Measurements from ENCODE around the gene JAG2.
A peak's percentile ranks its signal among the peaks of the same experiment; 100 is the strongest.

Gene JAG2

DNA sequence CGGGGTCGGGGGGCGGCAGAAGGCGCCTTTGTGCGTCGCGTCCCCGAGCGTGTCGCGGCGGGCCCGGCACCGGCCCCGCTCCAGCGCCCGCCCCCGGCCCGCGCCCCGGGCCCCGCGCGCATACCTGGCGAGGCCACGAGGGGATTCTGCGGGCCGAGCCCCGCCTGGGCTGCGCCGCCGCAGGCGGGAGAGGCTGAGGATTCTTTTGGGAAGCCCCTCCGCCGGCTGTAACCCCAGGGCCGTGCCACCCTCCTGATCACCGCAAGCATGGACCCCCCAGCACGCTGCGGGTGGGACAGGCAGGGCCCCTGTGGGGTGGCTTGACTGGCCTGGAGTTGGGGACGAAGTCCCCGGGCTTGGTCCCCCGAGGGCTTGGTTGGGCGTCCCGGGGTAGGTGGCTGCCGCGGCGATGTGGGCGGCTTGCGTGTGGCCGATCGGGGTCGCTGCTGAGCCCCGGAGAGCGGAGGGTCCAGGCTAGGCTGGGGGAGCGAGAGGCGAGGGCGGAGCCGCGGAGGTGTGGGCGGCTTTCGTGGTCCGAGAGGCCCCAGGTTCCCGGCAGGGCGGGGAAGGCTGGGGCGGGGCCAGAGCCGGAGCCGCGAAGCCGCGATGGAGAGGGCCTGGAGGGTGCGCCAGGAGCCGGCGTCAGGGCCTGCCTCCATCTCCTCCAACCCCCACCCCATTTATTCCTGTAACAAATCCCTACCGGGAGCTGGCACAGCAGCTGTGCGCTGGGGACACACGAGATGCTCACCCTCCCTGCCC lies 75.0 kb downstream of the JAG2 start:
- DNase-seq (ENCODE audit: low read depth in 1 of 2, low spot score in 1 of 2) = peak; percentile 29 to 68

DNA sequence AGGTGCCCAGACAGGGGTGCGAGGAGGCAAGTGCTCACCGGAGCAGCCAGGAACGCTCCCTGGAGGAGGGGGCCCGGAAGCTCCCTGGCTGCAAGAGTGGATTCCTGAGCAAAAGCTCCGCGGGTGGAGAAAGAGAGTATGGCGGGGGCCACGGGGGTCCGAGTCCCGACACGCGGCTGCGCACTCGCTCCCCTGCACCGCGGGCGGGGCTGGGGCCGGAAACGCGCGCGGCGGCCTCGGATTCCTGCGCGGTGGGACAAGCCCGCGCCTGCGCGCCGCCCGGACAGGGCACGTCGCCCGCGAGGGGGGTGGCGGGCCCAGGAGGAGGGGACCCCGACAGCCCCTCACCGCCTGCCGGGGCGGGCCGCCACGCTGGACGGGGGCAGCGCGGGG lies 75.5 kb downstream of the JAG2 start:
- peak; percentile 43 to 59 for DNase-seq (ENCODE audit: low read depth in 1 of 2, low spot score in 1 of 2)

DNA sequence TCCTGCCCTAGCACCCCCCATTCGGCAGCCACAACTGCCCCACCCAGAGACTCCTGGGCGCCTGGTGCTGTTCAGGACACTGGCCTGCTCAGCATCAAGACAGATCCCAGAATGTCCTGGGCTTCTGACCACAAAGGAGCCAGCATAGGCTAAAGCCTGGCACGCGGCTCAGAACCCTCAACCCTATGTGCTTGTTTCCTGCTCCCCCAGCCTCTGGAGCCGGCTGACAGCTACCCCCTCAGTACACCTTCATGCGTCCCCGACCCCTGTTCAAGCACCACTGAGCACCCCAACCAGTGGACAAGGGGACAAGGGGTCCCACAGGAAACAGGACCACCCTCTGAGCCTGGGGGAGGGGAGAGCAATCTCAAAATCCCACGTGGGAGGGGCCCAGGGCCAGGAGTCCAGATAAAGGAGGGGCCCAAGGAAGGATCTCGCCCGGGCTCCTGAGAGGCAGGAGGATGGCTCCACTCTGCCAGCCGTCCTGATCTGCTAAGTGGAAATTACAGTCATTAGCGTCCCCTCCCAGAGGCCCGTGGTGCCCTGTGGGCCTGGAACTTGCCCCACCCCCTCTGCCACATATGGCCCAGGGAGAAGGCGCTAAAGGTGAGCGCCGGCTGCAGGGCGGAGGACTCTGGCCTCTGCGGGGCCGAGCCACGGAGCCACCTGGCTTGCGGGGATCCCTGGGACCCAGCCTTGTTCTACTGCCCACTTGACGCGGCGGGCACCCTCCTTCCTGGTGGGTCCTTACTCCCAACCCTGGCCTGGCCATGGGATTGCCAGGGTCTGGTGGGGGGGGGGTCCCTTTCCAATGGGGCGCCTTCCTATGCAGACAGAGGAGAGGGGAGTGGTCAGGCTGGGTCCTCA lies 76.2 kb downstream of the JAG2 start:
- DNase-seq (ENCODE audit: low read depth in 1 of 2, low spot score in 1 of 2) = no peak

DNA sequence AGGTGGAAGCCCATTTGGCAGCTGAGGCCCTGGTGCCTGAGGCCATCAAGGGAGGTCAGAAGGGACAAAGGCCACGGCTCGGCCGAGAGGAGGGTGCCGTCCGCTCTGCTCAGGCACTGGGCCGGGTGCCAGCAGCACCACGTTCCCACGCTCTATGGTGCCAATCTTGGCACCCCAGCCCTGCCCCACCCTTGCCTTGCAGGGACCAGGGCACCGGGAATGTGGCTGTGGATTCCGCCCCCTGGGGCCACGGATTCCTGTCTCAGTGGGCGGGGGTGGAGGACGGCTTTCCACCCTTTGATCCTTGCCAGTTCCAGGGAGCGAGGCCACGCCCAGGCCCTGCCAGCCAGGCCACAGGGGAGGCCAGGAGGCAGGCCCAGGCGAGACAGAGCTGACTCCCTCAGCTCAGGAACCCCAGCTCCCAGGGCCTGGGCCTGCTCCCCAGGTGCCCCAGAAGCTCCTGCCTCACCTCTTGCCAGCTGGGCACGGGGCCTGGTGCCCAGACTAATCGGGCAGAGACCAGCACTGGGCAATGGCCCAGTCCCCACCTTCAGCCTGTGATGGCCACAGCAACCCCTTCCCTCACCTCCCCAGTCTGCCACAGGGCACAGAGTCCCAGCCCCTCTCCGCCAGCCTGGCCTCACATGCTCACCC lies 76.9 kb downstream of the JAG2 start:
- no peak for DNase-seq (ENCODE audit: low read depth in 1 of 2, low spot score in 1 of 2)

DNA sequence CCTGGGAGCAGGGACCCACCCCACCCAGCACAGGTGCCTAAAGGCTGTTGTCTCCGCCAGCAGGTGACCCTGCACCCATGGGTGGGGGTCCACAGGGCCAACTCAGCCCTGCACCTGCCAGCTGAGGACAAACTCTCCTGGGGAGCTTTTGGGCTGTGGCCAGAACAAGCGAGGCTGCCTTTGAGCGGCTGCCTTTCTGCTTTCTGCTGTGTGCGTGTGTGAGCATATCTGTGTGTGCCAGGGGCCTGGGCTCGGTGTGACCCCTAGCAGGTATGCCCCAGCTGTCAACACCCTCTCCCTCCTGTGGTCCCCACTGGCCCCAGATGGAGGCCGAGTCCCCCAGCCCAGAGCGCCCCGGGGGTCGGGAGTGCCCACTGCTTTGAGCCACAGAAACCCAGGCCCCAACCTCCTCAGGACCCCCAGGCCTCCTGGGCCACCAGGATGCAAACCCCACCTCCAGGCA lies 77.5 kb downstream of the JAG2 start:
- DNase-seq (ENCODE audit: low read depth in 1 of 2, low spot score in 1 of 2) = no peak

Data from stimulated activated CD4-positive, alpha-beta T cell treated with anti-CD3 and anti-CD28 coated beads, Interleukin-15, amount 100 ng/mL, for 1 hour (primary cell).